NCI-H1436 treated with DMSO at 0.1 percent for 48 hours (cell line): Measurements from ENCODE around the gene GGT5.
"Not testable (repeated sequence)": the region's sequence is repeated elsewhere in the genome, so short reads cannot be mapped to it uniquely, and the experiment has no call there.

Experiments used
- DNase-seq: peaks from one replicate; lab custom pipeline; 2025; lab: John Stamatoyannopoulos, UW

Gene GGT5

DNA sequence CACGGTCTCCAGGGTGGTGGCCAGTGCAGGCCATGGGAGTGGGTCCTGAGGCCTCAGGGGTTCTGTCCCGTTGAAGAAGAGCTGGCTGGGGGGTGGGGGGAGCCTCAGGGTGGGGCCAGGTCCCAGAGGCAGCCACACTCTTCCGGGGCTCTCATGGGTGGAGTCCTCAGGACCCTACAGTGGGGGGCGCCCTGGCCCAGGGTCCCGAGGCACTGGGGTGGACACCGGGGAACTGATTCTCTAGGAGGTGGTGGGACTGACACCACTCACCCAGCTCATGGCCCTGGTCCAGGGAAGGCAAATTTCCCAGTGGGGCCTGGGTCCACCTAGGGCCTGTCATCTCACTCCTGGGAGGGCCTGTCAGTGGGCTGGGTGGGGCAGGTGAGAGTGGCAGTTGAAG, 12.8 kb downstream of the GGT5 start:
- DNase-seq: no peak

DNA sequence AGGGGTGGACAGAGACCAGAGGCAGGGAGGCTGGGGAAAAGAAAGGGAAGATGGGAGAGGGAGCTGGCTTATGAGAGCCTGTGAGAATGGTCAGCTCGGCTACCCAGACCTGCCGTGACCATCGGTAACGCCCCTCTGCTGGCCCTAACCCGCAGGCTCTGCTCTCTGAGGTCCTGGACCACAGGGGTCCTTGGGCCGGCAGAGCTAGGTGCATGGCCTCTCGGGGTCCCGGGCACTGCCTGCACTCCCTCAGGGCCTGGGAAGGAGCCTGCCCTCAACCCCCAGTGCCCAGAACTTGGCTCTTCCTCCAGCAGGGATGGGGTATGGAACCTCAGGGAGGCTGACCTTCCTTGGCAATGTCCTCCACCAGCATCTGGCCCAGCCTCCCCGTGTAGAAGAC, 13.2 kb downstream of the GGT5 start:
- DNase-seq: no peak

DNA sequence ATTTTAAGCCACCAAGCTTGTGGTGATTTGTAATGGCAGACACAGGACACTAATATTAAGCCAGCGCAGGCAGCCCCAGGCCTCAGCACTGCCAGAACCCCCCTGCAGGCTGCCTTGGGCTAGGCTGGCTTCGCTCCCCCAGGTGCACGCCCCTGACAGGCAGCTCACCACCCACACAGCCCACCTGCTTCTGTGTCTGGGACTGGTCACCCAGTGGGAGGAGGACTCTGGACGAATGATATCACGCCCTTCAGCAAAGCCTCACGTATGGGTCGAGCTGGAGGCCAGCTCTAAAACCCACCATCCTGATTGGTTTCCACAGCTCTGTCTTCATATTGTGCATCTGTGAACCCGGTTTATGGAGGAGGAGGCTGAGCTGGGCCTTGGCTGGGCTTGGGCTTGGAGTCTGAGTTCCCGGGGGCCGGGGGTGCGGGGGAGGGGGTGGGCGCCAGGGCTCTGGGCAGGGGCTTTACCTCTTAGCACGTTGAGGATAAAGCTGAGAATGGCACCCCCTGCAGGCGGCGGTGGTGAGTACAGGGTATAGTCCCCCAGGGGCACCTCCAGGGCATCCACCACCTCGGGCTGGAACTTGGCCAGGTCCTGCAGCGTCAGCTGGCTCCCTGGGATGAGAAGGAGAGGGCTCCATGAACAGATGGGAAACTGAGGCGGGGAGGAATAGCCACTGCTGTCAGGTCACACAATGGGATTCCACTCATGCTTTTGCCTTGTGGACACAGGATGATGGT, 13.8 kb downstream of the GGT5 start:
- DNase-seq: no peak

DNA sequence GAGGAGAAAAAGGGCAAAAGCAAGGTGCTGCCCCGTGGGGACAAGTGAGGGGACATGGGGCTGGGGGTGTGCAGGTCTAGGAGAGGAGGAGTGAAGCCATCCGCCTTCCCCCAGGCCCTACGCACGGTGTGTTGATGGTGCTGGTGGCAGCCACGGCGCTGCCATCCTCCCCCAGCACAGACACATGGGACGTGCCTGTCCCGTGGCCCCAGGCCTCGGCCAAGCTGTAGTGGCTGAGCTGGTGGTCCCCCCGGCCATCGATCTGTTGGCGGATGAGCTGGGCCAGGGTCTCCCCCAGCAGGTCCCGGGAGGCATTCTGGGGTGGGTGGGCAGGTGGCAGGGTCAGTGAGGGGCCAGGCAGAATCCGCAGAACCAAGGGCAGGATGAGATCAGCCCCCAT, 18.9 kb downstream of the GGT5 start:
- no peak for DNase-seq

DNA sequence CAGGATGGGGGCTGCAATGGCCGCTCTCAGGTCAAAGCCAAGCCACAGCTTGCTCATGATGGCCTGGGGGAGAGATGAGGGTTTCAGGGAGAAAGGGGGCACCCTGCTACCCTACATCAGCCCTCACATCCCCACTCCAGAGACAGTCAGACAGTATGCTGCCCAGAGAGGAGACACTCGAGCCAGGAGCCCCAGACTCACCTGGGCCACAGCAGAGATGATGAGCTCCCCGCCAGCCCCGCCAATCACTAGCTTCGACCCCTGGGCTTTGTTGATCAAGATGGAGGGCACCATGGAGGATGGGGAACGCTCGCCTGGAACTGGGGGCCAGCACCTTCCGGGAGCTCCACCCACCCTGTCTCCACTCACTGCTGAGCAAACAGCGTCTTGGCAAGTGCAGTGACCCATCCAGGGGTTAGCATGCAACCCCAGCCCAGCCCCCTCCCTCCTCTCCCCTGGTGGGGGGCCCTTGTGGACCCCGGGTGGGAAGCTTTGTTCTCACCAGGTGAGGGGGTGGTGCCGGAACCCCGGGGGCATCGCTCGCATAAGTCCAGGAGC, 19.8 kb downstream of the GGT5 start:
- no peak for DNase-seq

DNA sequence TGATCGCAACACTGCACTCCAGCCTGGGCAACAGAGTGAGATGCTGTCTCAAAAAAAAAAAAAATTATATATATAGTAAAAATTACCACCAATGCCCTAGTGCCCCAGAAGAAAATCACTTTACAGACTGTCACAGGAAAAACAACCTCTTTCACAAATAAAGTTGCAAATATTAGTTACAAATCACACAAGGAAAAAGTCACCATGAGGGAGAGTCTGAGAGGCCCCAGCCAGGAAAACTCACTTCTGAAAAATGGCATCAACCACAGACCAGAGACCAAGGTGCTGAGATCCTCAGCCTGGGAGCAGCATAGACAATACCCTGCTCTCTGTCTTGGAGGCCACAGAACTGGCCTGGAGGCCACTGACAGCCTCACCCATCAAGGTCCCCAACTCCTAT, 20.4 kb downstream of the GGT5 start:
- no peak for DNase-seq

DNA sequence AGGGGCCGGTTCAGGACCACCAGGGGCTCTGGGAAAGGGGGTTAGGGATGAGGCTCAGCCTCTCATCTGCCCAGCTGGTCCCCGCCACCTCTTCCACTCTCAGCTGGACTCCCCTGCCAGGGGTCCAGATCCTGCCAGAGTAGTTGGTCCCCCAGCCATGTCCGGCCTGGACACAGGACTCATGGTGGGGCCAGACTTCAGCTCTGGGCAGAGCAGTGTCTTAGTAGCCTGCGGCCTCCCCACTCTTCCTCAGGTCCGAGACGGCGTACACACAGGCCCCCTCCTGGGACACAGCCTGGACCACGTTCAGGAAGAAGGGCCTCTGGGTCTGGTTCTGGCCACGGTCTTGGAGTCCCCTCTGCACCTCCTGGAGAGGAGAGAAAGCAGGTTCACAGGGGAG, 25.1 kb downstream of the GGT5 start:
- DNase-seq: no peak

DNA sequence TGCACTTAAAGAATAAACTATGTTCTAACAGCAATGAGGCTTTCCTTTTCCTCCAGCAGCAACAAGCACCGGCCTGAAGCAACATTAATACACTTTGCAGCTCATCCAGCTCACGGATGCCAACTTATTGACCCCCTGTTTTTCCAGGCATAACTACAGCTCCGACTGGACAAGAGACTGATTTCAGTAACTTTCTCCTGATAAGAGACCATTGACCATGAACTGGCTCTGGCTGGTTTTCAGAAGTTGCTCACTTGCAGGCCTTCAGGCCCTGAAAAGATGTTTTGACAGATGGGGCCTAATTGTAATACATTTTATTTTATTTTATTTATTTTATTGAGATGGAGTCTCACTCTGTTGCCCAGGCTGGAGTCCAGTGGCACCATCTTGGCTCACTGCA, 27.5 kb downstream of the GGT5 start:
- no peak for DNase-seq

DNA sequence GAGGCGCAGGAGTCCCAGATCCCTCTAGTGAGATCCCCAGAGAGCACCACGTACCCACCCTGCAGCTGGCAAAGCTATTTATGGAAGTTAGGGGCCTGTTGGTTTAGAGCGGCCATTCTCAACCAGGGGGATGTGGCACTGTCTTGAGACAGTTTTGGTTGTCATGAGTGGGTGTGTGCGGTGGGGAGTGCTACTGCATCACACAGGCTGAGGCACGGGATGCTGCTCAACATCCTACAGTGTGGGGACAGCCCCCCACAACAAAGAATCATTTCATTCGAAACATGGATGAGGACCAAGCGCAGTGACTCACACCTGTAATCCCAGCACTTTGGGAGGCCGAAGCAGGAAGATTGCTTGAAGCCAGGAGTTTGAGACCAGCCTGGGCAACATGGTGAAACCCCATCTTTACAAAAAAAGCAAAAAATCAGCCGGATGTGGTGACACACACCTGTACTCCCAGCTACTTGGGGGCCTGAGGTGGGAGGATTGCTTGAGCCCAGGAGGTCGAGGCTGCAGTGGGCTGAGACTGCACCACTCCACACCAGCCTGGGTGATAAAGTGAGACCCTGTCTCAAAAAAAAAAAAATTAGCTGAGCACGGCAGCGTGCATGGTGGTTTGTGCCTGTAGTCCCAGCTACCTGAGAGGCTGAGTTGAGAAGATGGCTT, 28.2 kb downstream of the GGT5 start:
- DNase-seq: no peak

DNA sequence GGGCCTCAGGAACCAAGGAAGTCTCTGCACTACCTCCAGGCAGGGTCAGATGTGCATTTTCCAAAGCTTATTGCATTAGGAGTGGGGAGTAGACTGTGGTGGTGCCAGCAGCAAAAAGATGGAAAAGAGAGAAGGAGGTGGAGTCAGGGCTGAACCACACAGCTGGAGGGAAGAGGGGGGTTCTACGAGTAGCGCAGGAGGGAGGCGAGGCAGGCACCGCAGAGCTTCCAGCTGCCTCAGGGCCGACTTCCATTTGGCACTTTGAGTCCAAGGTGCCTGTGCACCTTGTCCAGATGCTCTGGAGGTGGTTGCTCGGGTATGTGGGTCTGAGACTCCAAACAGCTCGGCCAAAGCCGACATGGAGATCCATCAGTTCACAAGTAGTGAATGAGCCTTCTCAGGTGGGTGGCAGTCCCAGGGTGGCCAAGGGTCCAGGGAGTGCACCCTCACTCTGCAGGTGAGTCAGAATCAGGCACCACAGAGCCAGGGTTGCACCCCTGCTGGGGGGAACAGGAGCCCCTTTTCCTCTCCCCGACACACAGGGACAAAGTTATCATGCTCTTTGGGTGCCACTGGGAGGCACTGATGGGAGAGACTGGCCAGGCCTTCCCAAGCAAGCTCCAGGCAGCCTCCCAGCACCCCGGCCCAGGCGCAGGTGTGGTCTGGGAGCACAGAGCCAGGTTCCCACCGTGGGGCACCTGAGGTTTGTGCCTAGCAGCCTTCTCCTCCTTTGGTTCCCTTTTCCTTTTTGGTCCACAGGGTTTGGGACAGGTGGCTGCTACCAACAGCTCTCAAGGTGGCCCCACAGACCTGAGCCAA, 30.2 kb downstream of the GGT5 start:
- DNase-seq: no peak

DNA sequence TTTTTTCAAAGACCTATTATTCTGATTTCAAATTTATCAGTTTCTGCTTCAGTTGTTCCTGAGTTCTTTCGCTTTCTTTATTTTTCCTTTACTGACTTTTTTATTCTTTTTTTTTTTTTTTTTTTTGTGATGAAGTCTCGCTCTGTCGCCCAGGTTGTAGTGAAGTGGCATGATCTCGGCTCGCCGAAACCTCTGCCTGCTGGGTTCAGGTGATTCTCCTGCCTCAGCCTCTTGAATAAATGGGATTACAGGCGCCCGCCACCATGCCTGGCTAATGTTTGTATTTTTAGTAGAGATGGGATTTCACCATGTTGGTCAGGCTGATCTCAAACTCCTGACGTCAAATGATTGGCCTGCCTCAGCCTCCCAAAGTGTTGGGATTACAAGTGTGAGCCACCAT, 31.8 kb downstream of the GGT5 start:
- DNase-seq: not testable (repeated sequence)

DNA sequence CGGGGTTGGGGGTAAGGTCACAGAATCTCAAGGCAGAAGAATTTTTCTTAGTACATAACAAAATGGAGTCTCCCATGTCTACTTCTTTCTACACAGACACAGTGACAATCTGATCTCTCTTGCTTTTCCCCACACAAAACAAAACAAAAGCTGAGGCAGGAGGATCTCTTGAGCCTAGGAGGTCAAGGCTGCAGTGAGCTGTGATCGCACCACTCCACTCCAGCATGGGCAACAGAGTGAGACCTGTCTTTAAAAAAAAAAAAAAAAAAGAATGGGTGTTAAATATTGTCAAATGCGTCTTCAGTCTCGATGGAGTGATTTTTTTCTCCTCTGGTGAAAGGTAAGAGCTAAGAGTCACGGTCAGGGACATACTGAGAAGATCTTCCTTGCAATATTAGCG, 33.2 kb downstream of the GGT5 start:
- DNase-seq: not testable (repeated sequence)

DNA sequence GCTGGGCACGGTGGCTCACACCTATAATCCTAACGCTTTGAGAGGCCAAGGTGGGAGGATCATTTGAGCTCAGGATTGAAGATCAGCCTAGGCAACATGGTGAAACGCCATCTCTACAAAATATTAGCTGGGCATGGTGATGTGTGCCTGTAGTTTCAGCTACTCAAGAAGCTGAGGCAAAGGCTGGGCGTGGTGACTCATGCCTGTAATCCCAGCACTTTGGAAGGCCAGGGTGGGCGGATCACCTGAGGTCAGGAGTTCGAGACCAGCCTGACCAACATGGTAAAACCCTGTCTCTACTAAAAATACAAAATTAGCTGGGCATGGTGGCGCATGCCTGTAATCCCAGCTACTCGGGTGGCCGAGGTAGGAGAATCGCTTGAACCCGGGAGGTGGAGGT, 34.5 kb downstream of the GGT5 start:
- not testable (repeated sequence) for DNase-seq

DNA sequence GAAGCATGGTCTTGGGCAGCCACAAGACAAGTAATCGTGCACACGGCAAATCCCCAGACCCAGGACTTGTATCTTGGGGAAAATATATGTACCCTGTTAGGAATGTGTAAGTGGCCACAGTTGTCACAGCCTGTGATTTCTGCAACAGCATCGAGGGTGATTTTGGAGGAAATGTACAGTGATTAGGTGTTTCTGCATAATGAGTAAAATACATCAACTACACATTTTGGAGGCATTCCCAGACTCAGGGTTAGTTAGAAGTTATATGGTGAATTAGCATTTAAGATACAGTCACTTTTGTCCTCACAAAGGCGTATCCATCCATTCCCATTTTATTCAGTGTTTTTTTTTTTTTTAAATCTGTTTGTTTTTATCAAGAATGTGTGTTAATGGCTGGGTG, 35.2 kb downstream of the GGT5 start:
- no peak for DNase-seq

DNA sequence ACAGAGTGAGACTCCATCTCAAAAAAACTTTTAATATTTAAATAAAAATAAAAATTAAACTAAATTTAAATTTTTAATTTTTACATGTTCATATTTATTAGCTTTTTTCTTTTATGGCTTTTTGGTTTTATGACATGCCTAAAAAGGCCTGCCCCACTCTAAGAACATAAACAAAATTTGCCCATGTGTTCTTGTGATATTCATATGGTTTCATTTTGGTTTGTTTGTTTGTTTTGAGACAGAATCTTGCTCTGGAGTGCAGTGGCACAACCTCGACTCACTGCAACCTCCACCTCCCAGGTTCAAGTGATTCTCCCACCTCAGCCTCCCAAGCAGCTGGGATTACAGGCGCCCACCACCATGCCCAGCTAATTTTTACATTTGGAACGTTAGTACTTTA, 35.9 kb downstream of the GGT5 start:
- DNase-seq: no peak

DNA sequence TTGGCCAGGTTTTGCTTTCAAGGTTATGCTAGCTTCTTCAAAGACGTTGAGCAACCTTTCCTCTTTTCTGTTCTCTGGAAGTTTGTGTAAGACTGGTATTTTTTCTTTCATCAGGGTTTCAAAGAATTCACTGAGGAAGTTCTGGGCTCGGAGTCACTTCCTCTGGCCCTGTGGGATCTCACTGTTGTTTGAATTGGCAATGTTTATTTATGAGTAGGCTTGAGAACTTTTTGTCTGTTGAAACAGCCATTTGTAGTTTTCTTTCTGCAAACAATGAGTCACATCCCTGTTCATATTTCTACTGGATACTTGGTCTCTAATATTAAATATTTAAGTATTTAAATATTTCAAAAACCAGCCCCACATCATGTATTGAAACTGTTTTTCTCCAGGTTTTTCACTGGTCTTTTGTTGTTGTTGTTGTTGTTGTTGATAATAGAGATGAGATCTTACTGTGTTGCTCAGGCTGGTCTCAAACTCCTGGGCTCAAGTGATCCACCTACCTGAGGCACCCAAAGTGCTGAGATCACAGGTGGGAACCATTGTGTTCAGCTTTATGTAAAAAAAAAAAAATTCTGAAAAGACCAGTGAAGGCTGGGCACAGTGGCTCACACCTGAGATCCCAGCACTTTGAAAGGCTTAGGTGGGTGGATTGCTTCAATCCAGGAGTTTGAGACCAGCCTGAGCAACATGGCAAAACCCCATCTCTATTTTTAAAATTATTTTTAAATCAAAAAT, 36.7 kb downstream of the GGT5 start:
- no peak for DNase-seq

DNA sequence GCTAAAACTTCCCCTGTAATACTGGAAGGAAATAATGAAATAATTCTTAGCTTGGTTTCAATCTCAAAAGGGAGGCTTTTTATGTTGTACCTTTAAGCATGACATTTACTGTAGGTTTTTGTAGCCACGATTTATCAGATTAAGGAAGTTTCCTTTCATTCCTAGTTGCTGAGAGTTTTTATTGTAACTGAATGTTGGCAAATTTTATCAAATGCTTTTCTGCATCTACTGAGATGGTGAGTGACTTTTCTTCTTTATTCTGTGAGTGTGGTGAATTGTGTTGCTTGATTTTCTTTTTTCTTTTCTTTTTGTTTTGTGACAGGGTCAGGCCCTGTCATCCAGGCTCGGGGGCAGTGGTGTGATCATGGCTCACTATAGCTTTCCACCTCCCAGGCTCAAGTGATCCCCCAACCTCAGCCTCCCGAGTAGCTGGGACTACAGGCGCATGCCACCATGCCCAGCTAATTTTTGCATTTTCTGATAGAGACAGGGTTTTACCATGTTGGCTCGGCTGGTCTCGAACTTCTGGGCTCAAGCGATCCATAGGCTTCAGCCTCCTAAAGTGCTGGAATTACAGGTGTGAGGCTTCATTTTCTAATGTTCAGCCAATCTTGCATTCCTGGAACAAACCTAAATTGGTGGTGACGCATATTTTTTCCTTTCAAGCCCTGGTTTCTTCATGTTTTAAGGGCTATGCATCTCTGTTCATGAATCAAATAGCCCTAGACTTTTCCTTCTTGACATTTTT, 37.4 kb downstream of the GGT5 start:
- no peak for DNase-seq

DNA sequence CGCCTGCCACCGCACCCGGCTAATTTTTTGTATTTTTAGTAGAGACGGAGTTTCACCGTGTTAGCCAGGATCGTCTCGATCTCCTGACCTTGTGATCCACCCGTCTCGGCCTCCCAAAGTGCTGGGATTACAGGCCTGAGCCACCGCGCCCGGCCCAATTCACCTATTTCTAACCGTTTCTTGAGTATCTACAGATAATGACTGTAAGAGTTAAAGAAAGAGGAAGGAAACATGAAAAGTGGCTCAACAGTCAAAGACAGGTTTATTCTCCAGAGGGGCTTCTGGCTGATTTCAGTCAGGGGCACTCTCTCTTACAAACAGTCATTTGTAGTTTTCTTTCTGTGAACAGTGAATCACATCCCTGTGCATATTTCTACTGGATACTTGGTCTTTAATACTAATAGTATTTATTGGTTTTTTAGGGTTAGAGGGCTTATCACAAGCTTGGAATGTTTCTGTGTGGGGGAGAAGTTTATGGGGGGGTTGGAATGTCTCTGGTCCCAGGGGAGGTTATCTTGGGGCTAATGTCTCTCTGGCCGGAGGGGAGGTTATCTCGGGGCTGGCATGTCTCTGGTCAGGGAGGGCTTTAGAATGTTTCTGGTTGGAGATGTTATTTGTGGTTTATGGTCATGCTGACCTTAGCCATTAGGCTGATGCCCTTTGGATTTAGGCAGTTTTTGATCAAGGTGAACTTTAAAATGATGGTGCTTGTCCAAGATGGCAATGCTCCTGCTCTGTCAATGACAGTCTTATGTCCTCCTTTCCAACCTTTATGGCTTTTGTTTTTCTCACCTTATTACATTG, 38.2 kb downstream of the GGT5 start:
- not testable (repeated sequence) for DNase-seq

DNA sequence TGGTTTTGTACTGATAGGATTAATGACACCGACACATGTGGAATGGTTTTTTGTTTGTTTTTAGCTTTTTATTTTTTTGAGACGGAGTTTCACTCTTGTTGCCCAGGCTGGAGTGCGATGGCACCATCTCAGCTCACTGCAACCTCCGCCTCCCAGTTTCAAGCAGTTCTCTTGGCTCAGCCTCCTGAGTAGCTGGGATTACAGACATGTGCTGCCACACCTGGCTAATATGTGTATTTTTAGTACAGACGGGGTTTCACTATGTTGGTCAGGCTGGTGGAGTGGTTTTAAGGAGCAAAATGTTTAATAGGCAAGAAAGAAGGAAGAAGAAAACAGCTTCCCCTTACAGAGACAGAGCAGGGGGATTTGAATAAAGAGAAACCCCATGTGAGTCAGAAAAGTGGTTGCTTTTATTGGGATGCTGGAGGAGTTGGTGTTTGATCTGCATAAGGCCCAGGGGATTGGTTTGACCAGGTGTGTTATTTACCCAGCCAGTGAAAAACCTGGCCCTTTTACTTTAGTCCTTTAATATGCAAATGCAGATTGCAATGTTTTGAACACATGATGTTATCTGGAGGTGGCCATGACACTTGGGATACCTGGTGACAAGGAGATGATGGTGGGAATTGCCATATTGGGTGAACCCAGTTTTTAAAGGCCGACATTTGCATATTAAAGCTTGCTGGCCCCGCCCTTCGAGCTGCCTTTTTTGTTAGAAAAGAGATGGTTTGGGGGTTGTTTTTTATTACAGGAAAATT, 39.3 kb downstream of the GGT5 start:
- no peak for DNase-seq

DNA sequence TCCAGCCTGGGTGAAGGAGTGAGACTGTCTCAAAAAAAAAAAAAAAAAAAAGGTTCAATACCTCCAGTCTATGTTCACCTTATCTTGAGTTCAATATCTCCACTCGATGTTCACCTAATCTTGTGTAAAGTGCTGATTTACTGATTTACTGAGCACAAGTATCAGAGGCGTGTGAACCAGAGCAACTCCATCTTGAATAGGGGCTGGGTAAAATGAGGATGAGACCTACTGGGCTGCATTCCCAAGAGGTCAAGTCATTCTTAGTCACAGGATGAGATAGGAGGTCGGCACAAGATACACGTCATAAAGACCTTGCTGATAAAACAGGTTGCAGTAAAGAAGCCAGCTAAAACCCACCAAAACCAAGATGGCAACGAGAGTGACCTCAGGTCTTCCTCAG, 41.0 kb downstream of the GGT5 start:
- DNase-seq: not testable (repeated sequence)
